B cell (primary cell): ENCODE measurements around the gene TNNT3. TPM values are rescaled to one million over a fixed set of nuclear protein-coding genes. Genes with fewer than 3 reads are reported as not detected.

ENCODE experiments used
- ATAC-seq: fragments of 200-7000 bp; cut with Tn5 transposase; one replicate; pipeline ENCODE4 v1.10.0; 2021; ENCODE audit warnings: low read depth, mild to moderate bottlenecking, moderate number of reproducible peaks, moderate library complexity
- CTCF ChIA-PET: fragments of 350-600 bp; sonication (Branson Sonifier 250); formaldehyde crosslinking; loops from one replicate; lab custom pipeline; 2021; ENCODE audit warnings: antibody characterized with exemption, inconsistent platforms; lab: Charles Lee
- POLR2A ChIA-PET: fragments of 350-600 bp; sonication (Branson Sonifier 250); formaldehyde crosslinking; loops from one replicate; lab custom pipeline; 2021; ENCODE audit warnings: antibody characterized with exemption; lab: Charles Lee
- DNase-seq: peaks from one replicate; pipeline ENCODE4 v3.0.0; 2013
- H2AFZ ChIP-seq: 2 replicates; pipeline ENCODE4 v1.6.1; 2012; ENCODE audit warnings: mild to moderate bottlenecking, low read depth, low read length; ENCODE audit not compliant: insufficient read depth, poor library complexity, severe bottlenecking
- H3K27ac ChIP-seq, 2 donors: 1 replicate in 1 of 2; 2 replicates in 1 of 2; pipeline ENCODE4 v1.5.1; 2012 to 2013; ENCODE audit warnings: low read length in 2 of 2, mild to moderate bottlenecking in 2 of 2, moderate library complexity in 1 of 2
- H3K27me3 ChIP-seq, 4 experiments: fragments of 200-600 bp in 1 of 4; sonication (generic) in 1 of 4; replicated peaks in 1 of 4; 1 replicate in 2 of 4; 2 replicates in 2 of 4; pipeline versions ENCODE4 v1.6.1 to v1.7.0; 2013 to 2016; ENCODE audit warnings: low read length in 3 of 4, mild to moderate bottlenecking in 2 of 4, mixed read lengths in 1 of 4, moderate library complexity in 1 of 4; ENCODE audit not compliant: insufficient read depth in 4 of 4, control insufficient read depth in 3 of 4; ENCODE audit errors: control extremely low read depth in 1 of 4
- H3K36me3 ChIP-seq, 2 experiments: replicated peaks in 1 of 2; 1 replicate in 1 of 2; 2 replicates in 1 of 2; pipeline versions ENCODE4 v1.6.1 to v1.7.1; 2013; ENCODE audit warnings: low read length in 1 of 2; ENCODE audit not compliant: insufficient read depth in 2 of 2, control insufficient read depth in 1 of 2; ENCODE audit errors: control extremely low read depth in 1 of 2, extremely low read depth in 1 of 2
- H3K4me1 ChIP-seq, 2 donors: fragments of 200-600 bp in 1 of 2; sonication (generic) in 1 of 2; 1 replicate in 1 of 2; 2 replicates in 1 of 2; pipeline versions ENCODE4 v1.5.1 to v1.6.1; 2013 to 2017; ENCODE audit warnings: low read length in 2 of 2; ENCODE audit not compliant: control insufficient read depth in 2 of 2, insufficient read depth in 2 of 2
- H3K4me2 ChIP-seq: replicated peaks from 2 replicates; pipeline ENCODE3; 2012; ENCODE audit warnings: mild to moderate bottlenecking, low read depth, low read length; ENCODE audit not compliant: poor library complexity, severe bottlenecking
- H3K4me3 ChIP-seq, 5 experiments: fragments of 200-600 bp in 1 of 5; sonication (generic) in 1 of 5; 1 replicate in 3 of 5; 2 replicates in 2 of 5; pipeline versions ENCODE4 v1.5.1 to v1.7.0; 2011 to 2016; ENCODE audit warnings: low read length in 4 of 5, mild to moderate bottlenecking in 4 of 5, low read depth in 2 of 5, control low read depth in 1 of 5, moderate library complexity in 1 of 5; ENCODE audit not compliant: insufficient read depth in 1 of 5; ENCODE audit errors: control extremely low read depth in 1 of 5, extremely low read depth in 1 of 5
- H3K79me2 ChIP-seq: fragments of 200-600 bp; sonication (generic); one replicate; pipeline ENCODE4 v1.6.0; 2016; ENCODE audit warnings: low read length; ENCODE audit not compliant: control insufficient read depth, insufficient read depth
- H3K9ac ChIP-seq: fragments of 200-600 bp; sonication (generic); 2 replicates; pipeline ENCODE4 v1.6.1; 2017; ENCODE audit warnings: mild to moderate bottlenecking, low read length, moderate library complexity
- H3K9me3 ChIP-seq, 3 donors: one replicate each; pipeline versions ENCODE4 v1.6.1 to v1.7.1; 2013; ENCODE audit warnings: low read length in 2 of 3; ENCODE audit not compliant: control insufficient read depth in 2 of 3, insufficient read depth in 1 of 3; ENCODE audit errors: control extremely low read depth in 1 of 3
- H4K20me1 ChIP-seq: 2 replicates; pipeline ENCODE4 v1.6.0; 2012; ENCODE audit warnings: mild to moderate bottlenecking, low read length; ENCODE audit not compliant: insufficient read depth, control insufficient read depth, poor library complexity, severe bottlenecking
- H3K27ac Mint-ChIP-seq: one replicate; pipeline ENCODE4 v1.8.0; 2021; ENCODE audit warnings: mixed read lengths
- H3K27me3 Mint-ChIP-seq: one replicate; pipeline ENCODE4 v1.8.0; 2021; ENCODE audit warnings: mixed read lengths
- H3K4me1 Mint-ChIP-seq: one replicate; pipeline ENCODE4 v1.8.0; 2021; ENCODE audit warnings: mixed read lengths
- H3K4me3 Mint-ChIP-seq: one replicate; pipeline ENCODE4 v1.8.0; 2021; ENCODE audit warnings: mixed read lengths
- H3K9me3 Mint-ChIP-seq: one replicate; pipeline ENCODE4 v1.8.0; 2022; ENCODE audit warnings: mixed read lengths; ENCODE audit not compliant: insufficient read depth
- CTCF ChIP-seq: fragments of 200-600 bp; IDR thresholded peaks from one replicate; pipeline ENCODE4 v1.8.0; 2022; ENCODE audit warnings: antibody characterized with exemption, mild to moderate bottlenecking
- EZH2 ChIP-seq: IDR thresholded peaks from 2 replicates; pipeline ENCODE4 v1.6.1; 2012; ENCODE audit warnings: borderline replicate concordance, low read depth, mild to moderate bottlenecking, moderate library complexity, low read length; ENCODE audit not compliant: insufficient read depth, poor library complexity, severe bottlenecking
- WGBS: methylation state at CpG from one replicate; pipeline ENCODE4 v1.1.5; 2013; ENCODE audit warnings: missing lambda C conversion rate; ENCODE audit not compliant: insufficient coverage; 5-methylcytosine and 5-hydroxymethylcytosine counted together
- intact Hi-C: fragments of 100-400 bp; cut with micrococcal nuclease; formaldehyde crosslinking; loops from one replicate; pipeline ENCODE4 v1.10.0; 2022
- polyA plus RNA-seq: library from polyadenylated mRNA; depleted of rRNA; stranded (reverse); fragments of >200 nt; gene quantifications from 2 replicates; pipeline ENCODE4 v1.2.3, GENCODE V29; 2012
- total RNA-seq, 2 donors: library from RNA; stranded (reverse); fragments of 120-200 nt in 1 of 2; gene quantifications; 1 replicate in 1 of 2; 2 replicates in 1 of 2; pipeline versions ENCODE4 v1.2.3 to v1.2.4, GENCODE V29; 2013 to 2022

TNNT3 gene
- total and polyA plus RNA-seq, 2 donors (not counting 1 experiment from before 2014, with no cell fraction given): 2.5 to 10.0 TPM

- Histone ChIP-seq H3K4me3 (no peak overlapping the region), H3K36me3 (peaks cover 13 to 62% of the 10 kb centered on the region in 2 experiments), H3K79me2 (peaks cover 36% of the 10 kb centered on the region), H3K27ac (peak overlapping the region; percentile 15 to 72), H3K4me2 (peak overlapping the region; percentile 61), H3K27me3 (no peaks in the 10 kb centered on the region), H3K9ac (no peak overlapping the region), H3K9me3 (no peaks in the 10 kb centered on the region), H4K20me1 (peaks cover 98% of the 10 kb centered on the region), H3K4me1 (peaks cover 32 to 52% of the 10 kb centered on the region in 2 donors), H2AFZ (no peak overlapping the region)
- Mint-ChIP-seq H3K27ac (peak overlapping the region; percentile 75), H3K27me3 (no peaks in the 10 kb centered on the region), H3K9me3 (no peaks in the 10 kb centered on the region), H3K4me3 (peak overlapping the region; percentile 34), H3K4me1 (peaks cover 42% of the 10 kb centered on the region)
- ChIA-PET POLR2A (interaction anchor here (0.7 to 2.8 kb wide), 8 partner anchors 9 to 117 kb away, joined by 3 to 9 read pairs (median 6); partner anchors contain the start of genes PRR33 and TNNI2), CTCF (interaction anchor here (0.7 to 3.3 kb wide), 29 partner anchors 9 to 270 kb away, joined by 3 to 104 read pairs (median 5); partner anchors contain the start of genes H19, LSP1 and TNNI2)
- 35% methylated on average over 37 of the region's 43 CpGs for WGBS
- DNase-seq (peak; percentile 68), ATAC-seq (peak; percentile 60)
- intact Hi-C loops: loop anchor here (1.0 to 5.0 kb wide), 4 partner anchors 29 to 271 kb away; partner anchors contain the start of genes LSP1 and TNNT3
- no peak for TF ChIP-seq CTCF
- TF ChIP-seq EZH2: no peak
Observed at GRCh38 chr11:1881442-1882264, 37.9 kb upstream of the TNNT3 start.
